Measurements from ENCODE around the gene CCN6.

DNA sequence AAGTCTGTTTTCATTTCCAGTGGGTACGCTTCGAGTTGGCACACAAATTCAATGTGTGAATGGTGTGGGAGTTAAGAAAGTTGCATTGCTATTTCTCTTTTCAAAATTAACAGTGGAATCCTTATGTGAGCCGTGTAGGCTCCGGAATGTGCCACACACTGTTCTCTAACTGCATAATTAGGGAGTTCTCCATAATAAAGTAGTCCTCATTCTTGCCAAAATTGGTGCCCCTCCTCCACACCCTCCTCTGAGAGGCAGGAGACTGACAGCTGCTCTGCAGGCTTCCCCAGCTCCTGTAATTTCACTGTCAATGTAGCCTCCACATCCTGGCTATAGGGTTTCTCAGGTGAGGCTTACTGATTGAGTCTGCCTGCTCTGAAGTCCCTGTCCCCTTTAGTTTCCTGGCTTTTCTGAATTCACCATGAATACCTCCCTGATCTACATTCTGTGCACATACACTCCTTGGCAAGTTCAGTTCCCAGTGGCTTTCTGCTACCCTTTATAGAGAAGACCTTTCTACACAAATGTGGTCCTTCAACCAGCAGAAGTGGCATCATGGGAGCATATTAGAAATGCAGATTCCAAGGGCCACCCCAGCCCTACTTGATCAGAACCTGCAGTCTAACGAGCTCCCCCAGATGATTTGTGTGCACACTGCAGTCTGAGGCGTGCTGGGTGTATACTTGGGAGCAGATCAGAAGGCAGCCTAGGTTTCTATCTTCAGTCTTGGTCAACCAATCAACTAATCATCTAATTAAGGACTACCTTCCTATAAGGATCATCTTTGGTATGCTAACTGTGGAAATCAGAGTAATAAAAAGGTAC is 19.9 kb upstream of the CCN6 start:
- no peak for TF ChIP-seq POLR2A (IDR thresholded peaks at IDR 0.05)
- TF ChIP-seq, protein P1, sequence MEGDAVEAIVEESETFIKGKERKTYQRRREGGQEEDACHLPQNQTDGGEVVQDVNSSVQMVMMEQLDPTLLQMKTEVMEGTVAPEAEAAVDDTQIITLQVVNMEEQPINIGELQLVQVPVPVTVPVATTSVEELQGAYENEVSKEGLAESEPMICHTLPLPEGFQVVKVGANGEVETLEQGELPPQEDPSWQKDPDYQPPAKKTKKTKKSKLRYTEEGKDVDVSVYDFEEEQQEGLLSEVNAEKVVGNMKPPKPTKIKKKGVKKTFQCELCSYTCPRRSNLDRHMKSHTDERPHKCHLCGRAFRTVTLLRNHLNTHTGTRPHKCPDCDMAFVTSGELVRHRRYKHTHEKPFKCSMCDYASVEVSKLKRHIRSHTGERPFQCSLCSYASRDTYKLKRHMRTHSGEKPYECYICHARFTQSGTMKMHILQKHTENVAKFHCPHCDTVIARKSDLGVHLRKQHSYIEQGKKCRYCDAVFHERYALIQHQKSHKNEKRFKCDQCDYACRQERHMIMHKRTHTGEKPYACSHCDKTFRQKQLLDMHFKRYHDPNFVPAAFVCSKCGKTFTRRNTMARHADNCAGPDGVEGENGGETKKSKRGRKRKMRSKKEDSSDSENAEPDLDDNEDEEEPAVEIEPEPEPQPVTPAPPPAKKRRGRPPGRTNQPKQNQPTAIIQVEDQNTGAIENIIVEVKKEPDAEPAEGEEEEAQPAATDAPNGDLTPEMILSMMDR (IDR thresholded peaks at IDR 0.05) = no peak
